ENCODE measurements around the gene GPR139. TPM values are rescaled to one million over a fixed set of nuclear protein-coding genes. Genes with fewer than 3 reads are reported as not detected.
A peak's percentile ranks its signal among the peaks of the same experiment; 100 is the strongest.

The GPR139 gene
- total RNA-seq, 1 donor from 2014 or later, result not detected

DNA sequence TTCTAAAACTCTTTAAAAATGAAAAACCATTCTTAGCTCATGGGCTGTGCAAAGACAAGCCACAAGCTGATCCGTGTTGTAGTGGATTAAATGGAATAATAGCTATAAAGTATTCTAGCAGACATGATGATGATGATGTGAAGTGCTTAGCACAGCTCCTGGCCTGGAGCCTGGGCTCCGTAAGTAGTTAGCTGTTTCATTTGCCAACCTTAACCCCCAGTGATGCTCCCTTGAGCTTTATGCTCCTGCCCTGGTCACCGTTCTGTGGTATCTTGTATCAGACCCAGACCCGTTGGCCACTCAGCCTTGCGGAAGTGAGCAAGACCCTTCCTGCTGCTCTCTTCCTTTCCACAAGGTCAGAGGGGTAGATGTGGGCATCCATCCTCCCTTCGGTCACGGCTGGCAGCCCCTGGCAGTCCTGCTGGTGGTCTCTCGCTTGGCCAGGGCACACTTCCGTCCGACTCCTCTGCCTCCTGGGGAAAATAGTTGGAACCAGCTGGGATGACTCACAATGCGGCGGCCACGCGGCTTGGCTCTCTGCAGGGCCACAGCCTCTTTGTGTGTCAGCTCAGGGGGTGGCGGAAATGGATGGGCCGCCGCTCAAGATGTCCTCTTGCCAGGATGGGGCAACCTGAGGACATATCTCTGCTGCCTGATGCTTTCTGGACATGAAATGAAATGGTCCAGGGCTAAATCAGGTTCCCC is 79.1 kb downstream of the GPR139 start:
- Mint-ChIP-seq H3K9me3 (ENCODE audit: low read depth) (no peaks in the 10 kb centered on the region), H3K36me3 (ENCODE audit: insufficient read depth) (no peaks in the 10 kb centered on the region), H3K4me1 (ENCODE audit: low read depth) (no peaks in the 10 kb centered on the region), H3K27me3 (peaks cover 25% of the 10 kb centered on the region), H3K27ac (no peak overlapping the region), H3K4me3 (ENCODE audit: low read depth) (no peak overlapping the region)
- no peak for TF ChIP-seq CTCF (IDR thresholded peaks at IDR 0.05; ENCODE audit: unreplicated experiment)
- DNase-seq (ENCODE audit: low spot score, unreplicated experiment), result no peak

DNA sequence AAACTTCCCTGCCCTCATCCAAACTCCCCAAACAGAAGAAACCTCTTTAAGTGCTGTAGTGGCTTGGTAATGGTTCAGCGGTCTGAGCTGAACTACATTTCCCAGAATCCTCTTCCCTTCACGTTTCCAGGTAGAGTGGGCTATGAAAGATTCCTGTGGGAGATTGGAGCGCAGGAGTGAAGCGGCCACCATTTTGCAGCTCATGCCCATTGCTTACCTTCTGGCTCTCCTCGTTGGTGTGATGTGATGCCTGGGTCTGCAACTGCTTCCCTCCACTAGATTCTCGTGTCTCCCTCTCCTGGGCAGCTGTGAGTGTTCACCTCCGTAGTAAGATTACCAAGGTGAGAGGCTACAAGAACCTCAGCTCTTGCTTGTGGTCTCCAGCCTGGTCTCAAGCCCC is 82.1 kb downstream of the GPR139 start:
- H3K27me3 Mint-ChIP-seq, result peaks cover 47% of the 10 kb centered on the region
- H3K4me3 Mint-ChIP-seq (ENCODE audit: low read depth), result peak overlapping the region; percentile 46
- no peak for TF ChIP-seq CTCF (IDR thresholded peaks at IDR 0.05; ENCODE audit: unreplicated experiment)
- H3K27ac Mint-ChIP-seq, result no peak overlapping the region
- no peaks in the 10 kb centered on the region for H3K4me1 Mint-ChIP-seq (ENCODE audit: low read depth)
- DNase-seq (ENCODE audit: low spot score, unreplicated experiment), result no peak
- H3K9me3 Mint-ChIP-seq (ENCODE audit: low read depth), result no peaks in the 10 kb centered on the region
- H3K36me3 Mint-ChIP-seq (ENCODE audit: insufficient read depth), result no peaks in the 10 kb centered on the region

DNA sequence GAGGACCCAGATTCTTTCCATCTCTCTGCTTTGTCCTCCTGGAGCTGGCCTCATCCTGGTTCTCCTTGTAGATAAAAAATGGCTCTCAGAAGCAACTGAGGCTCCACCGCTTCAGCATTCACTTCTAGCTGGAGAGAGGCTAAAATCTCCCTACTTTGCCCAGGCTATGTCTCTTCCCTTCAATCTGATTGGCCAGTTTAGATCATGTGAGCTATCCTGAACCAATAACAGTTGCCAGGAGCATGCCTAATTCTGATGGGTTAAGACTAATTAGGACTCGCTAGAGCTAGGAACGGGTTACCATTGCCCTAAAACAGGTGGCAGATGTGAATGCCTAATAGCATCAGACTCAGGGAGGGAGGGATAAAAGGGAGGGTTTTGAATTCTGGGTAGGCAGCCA is 89.6 kb downstream of the GPR139 start:
- Mint-ChIP-seq H3K27ac (no peak overlapping the region), H3K9me3 (ENCODE audit: low read depth) (no peaks in the 10 kb centered on the region), H3K36me3 (ENCODE audit: insufficient read depth) (no peaks in the 10 kb centered on the region), H3K4me3 (ENCODE audit: low read depth) (no peak overlapping the region), H3K4me1 (ENCODE audit: low read depth) (no peaks in the 10 kb centered on the region), H3K27me3 (peaks cover 26% of the 10 kb centered on the region)
- TF ChIP-seq CTCF (IDR thresholded peaks at IDR 0.05; ENCODE audit: unreplicated experiment), result no peak
- no peak for DNase-seq (ENCODE audit: low spot score, unreplicated experiment)

Other genes starting within 250 kb of the GPR139 start
- gene GPRC5B, start 189.0 kb downstream of the GPR139 start, total RNA-seq, result 40.6 and 44.3 TPM in 2 replicates